H1 (cell line): Measurements from ENCODE around the gene ENKUR. TPM values are rescaled to one million over a fixed set of nuclear protein-coding genes. Genes with fewer than 3 reads are reported as not detected.

Experiments
- CBX5 ChIP-seq: fragments of 300-800, 300-1000 bp; sonication (generic); IDR thresholded peaks from 2 replicates; pipeline ENCODE4 v1.7.1; 2016; ENCODE audit warnings: antibody characterized with exemption, low read length, low read depth
- CHD7 ChIP-seq: fragments of 300-600 bp; sonication (generic); IDR thresholded peaks from 2 replicates; pipeline ENCODE4 v1.7.1; 2012; ENCODE audit warnings: low read length, moderate library complexity, mild to moderate bottlenecking, inconsistent platforms; ENCODE audit not compliant: insufficient replicate concordance
- GTF2F1 ChIP-seq: IDR thresholded peaks from 2 replicates; pipeline ENCODE4 v1.6.1; 2012; ENCODE audit warnings: low read depth, low read length, improper control_type of control experiment, borderline replicate concordance
- TBP ChIP-seq: IDR thresholded peaks from 2 replicates; pipeline ENCODE4 v1.6.1; 2011; ENCODE audit warnings: low read depth, low read length, improper control_type of control experiment
- polyA plus RNA-seq, 7 experiments: library from polyadenylated mRNA; depleted of rRNA in 3 of 7; stranded (reverse) in 5 of 7; unstranded in 2 of 7; fragments of >200 nt in 5 of 7; fragments of 200-250 nt in 2 of 7; gene quantifications; 1 replicate in 5 of 7; 2 replicates in 1 of 7; 4 replicates in 1 of 7; pipeline versions ENCODE4 v1.2.1 to v1.2.3, GENCODE V29; 2011 to 2013; ENCODE audit warnings: missing spikeins in 2 of 7, mixed read lengths in 2 of 7
- total RNA-seq: library from RNA; stranded (reverse); fragmentation: NEBNext Ultra II Directional; extraction: Animal tissue kit (Norgen Biotek cat#: 25700); gene quantifications from 2 replicates; pipeline ENCODE4 v1.2.1, GENCODE V29; 2021

The ENKUR gene
- total and polyA plus RNA-seq, 2 of the 8 experiments (the other 6 are each of a cell fraction or from before 2014, with no cell fraction given), result not detected

GRCh38 chr10:24966962-24967481 lies 48.9 kb downstream of the ENKUR start (continued):
- TF ChIP-seq CHD7 (no peak), TBP (no peak), CBX5 (no peak), GTF2F1 (no peak)
